ENCODE data around the gene PTK6. TPM values are rescaled to one million over a fixed set of nuclear protein-coding genes. Genes with fewer than 3 reads are reported as not detected.

PTK6 gene
- total RNA-seq, 1 experiment from 2014 or later: 6.7 TPM

DNA sequence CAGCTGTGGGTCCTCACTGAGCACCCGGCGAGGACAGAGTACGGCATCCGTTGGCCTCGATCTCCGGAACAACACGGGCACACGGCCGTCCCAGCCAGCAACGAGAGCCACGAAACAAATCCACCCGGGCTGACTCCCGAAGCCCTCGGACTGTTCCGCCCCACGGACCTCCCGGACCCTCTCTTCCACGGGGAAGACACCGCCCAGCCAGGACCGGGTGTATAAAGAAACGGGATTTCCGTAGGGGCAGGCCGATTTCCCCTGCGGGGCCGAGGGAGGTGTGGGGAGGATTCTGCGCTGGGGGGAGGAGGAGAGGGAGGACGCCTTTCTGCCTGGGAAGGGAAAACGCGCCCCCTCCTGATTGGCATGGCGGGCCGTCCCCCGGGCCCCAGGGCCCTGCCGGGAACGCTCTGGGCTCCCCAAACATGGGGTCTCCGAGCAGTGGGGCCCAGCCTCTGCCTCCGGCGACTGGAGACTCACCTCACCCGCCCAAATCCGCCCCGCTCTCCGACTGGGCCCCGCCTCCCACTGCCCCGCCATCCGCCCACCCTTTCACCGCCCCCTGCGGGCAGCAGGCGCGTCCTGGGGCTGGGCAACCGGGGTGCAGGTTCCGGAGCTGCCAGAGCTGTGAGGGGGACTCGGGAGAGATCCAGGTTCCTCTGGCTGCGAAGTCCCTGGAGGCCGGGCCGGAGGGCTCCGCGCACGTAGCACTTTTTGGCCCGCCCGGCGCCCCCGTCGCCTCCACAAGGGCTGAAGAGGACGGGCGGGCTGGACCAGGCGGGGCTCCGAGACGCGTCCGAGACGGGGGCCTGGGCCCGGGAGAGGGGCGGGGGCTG is 17.3 kb downstream of the PTK6 start:
- Histone ChIP-seq H4K20me1 (ENCODE audit: insufficient read depth) (no peaks in the 10 kb centered on the region), H3K27ac (ENCODE audit: low read depth, low read length) (peak overlapping the region; percentile 98), H3K4me1 (ENCODE audit: control insufficient read depth in 1 of 2, insufficient read depth in 2 of 2, low read length in 2 of 2) (peaks cover 5 to 35% of the 10 kb centered on the region in 2 experiments; a peak in 3 of 4 replicates), H3K4me2 (ENCODE audit: low read length) (peak overlapping the region; percentile 93), H3K79me2 (ENCODE audit: insufficient read depth, low read length) (peaks cover 21% of the 10 kb centered on the region), H3K4me3 (replicated peaks in 1 of 2; ENCODE audit: low read depth in 1 of 2, low read length in 2 of 2) (peak overlapping the region; percentile 89 to 97), H3K9ac (ENCODE audit: low read length) (peak overlapping the region; percentile 94), H3K27me3 (ENCODE audit: insufficient read depth, low read length) (no peaks in the 10 kb centered on the region), H3K9me3 (ENCODE audit: control insufficient read depth in 1 of 2, insufficient read depth in 1 of 2, low read depth in 1 of 2, low read length in 2 of 2) (peaks cover 5 to 7% of the 10 kb centered on the region in 2 experiments; a peak in 2 of 4 replicates), H3K9me2 (ENCODE audit: insufficient read depth) (no peaks in the 10 kb centered on the region), H3K36me3 (ENCODE audit: control insufficient read depth in 1 of 2, insufficient read depth in 2 of 2, low read length in 2 of 2) (peaks cover 6 to 24% of the 10 kb centered on the region in 2 experiments), H2AFZ (ENCODE audit: low read depth, low read length, poor library complexity, severe bottlenecking) (peak overlapping the region; percentile 26)
- ChIA-PET CTCF (interaction anchor here (1.0 to 1.9 kb wide), 3 partner anchors 17 to 454 kb away, joined by 4 to 9 read pairs (median 5); partner anchors contain the start of gene PTK6), POLR2A (interaction anchor here (0.6 to 2.1 kb wide), 5 partner anchors 11 to 25 kb away, joined by 3 to 10 read pairs (median 7); partner anchors contain the start of gene PTK6), RAD21 (ENCODE audit: low non-redundant PET in 1 of 2, low total read pairs in 2 of 2, uncharacterized antibody in 2 of 2, unreplicated experiment in 2 of 2) (interaction anchor here (0.6 to 1.0 kb wide), 3 partner anchors 11 to 36 kb away, joined by 3 read pairs; no protein-coding TSS in a partner anchor)
- BruUV-seq (replicated peaks): TSS peak; percentile 77
- DNase-seq (ENCODE audit: low read depth, low spot score): no peak
- intact Hi-C loops (cut with micrococcal nuclease): no loop called here
- ATAC-seq: peak; percentile 69
- TF ChIP-seq POLR2AphosphoS5 (IDR thresholded peaks at IDR 0.05; ENCODE audit: low read depth, low read length): peak; percentile 22
- peak; percentile 26; the same call in 1 of the 2 replicates for TF ChIP-seq MAX (IDR thresholded peaks at IDR 0.05)
- TF ChIP-seq ELF1 (IDR thresholded peaks at IDR 0.05; ENCODE audit: borderline replicate concordance, low read depth): no peak
- peak; percentile 6; the same call in 1 of the 2 replicates for TF ChIP-seq RAD21 (IDR thresholded peaks at IDR 0.05; ENCODE audit: low read depth)
- 0 out of 2 replicates have a peak, but pooled peaks have one; percentile 1 for TF ChIP-seq SP1 (IDR thresholded peaks at IDR 0.05; ENCODE audit: low read depth)
- TF ChIP-seq CEBPB (IDR thresholded peaks at IDR 0.05; ENCODE audit: low read depth): no peak
- peak; percentile 12 for TF ChIP-seq POLR2A (IDR thresholded peaks at IDR 0.05; ENCODE audit: borderline replicate concordance, extremely low read depth, insufficient read depth, insufficient read length)
- TF ChIP-seq YY1 (IDR thresholded peaks at IDR 0.05; ENCODE audit: extremely low read depth, insufficient replicate concordance, low read depth, low read length): peak; percentile 32
- TF ChIP-seq EGR1 (IDR thresholded peaks at IDR 0.05; ENCODE audit: low read depth): peak; percentile 90
- no peak for TF ChIP-seq FOSL1 (IDR thresholded peaks at IDR 0.05; ENCODE audit: low read depth)
- no peak for TF ChIP-seq EZH2 (IDR thresholded peaks at IDR 0.05)
- TF ChIP-seq, protein P1, sequence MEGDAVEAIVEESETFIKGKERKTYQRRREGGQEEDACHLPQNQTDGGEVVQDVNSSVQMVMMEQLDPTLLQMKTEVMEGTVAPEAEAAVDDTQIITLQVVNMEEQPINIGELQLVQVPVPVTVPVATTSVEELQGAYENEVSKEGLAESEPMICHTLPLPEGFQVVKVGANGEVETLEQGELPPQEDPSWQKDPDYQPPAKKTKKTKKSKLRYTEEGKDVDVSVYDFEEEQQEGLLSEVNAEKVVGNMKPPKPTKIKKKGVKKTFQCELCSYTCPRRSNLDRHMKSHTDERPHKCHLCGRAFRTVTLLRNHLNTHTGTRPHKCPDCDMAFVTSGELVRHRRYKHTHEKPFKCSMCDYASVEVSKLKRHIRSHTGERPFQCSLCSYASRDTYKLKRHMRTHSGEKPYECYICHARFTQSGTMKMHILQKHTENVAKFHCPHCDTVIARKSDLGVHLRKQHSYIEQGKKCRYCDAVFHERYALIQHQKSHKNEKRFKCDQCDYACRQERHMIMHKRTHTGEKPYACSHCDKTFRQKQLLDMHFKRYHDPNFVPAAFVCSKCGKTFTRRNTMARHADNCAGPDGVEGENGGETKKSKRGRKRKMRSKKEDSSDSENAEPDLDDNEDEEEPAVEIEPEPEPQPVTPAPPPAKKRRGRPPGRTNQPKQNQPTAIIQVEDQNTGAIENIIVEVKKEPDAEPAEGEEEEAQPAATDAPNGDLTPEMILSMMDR (IDR thresholded peaks at IDR 0.05 in 2 of 3, conservative IDR thresholded peaks at IDR 0.05 in 1 of 3; ENCODE audit: borderline replicate concordance in 1 of 3, insufficient read depth in 1 of 3, low read depth in 2 of 3, low read length in 2 of 3): peak in 1 of 3 experiments; percentile 22; a peak in 1 of 6 replicates
- TF ChIP-seq SRF (IDR thresholded peaks at IDR 0.05; ENCODE audit: low read depth): no peak

All from HCT116 (cell line).